G401 (cell line): ENCODE data around the gene TRIM54. TPM values are rescaled to one million over a fixed set of nuclear protein-coding genes. Genes with fewer than 3 reads are reported as not detected.
"Not testable (repeated sequence)": the region's sequence is repeated elsewhere in the genome, so short reads cannot be mapped to it uniquely, and the experiment has no call there.

ENCODE experiments used
- DNase-seq: peaks from one replicate; pipeline ENCODE4 v3.0.0-alpha.2; 2015; ENCODE audit warnings: low spot score
- in situ Hi-C: cut with HindIII; loops from 2 replicates; pipeline ENCODE4 v1.10.0; 2016; ENCODE audit warnings: low sequenced_read_pairs, mixed read lengths
- total RNA-seq: library from RNA; depleted of rRNA; stranded (reverse); fragments of >200 nt; shearing (Covaris generic); gene quantifications from 2 replicates; pipeline ENCODE4 v1.2.3, GENCODE V29; 2014; rRNA removed

The TRIM54 gene
- total RNA-seq, 1 experiment from 2014 or later: not detected

- in situ Hi-C loops: no loop called here
- no peak for DNase-seq
Measured at GRCh38 chr2:27336173-27336572, 53.9 kb downstream of the TRIM54 start.

- in situ Hi-C loops: no loop called here
- DNase-seq: no peak
Measured at GRCh38 chr2:27347641-27348040, 65.4 kb downstream of the TRIM54 start.

DNA sequence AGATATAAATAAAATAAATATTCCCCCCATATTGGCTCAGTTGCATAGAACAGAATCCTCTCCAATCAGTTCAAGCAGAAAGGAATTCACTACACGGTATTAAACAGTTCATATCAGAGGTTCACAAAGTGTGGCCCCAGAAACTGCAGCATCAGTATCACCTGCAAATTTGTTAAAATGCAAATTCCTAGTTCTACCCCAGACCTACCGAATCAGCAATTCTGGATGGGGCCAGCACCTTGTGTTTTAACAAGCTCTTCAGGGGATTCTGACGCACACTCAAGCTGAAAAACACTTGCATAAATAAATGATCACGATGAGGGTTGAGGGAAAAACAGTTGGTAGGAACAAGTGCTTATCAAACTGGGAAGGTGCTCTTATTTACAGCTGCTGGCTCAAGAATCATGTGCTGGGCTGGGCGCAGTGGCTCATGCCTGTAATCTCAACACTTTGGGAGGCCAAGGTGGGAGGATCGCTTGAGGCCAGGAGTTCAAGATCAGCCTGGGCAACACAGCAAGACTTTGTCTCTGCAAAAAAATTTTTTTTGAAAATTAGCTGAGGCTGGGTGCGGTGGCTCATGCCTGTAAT, 68.0 kb downstream of the TRIM54 start:
- in situ Hi-C loops: no loop called here
- no peak for DNase-seq

- DNase-seq: no peak
- in situ Hi-C loops: no loop called here
Measured at GRCh38 chr2:27351802-27352598, 69.8 kb downstream of the TRIM54 start.

GRCh38 chr2:27353386-27353761, 71.1 kb downstream of the TRIM54 start:
- DNase-seq, in situ Hi-C loops: not testable (repeated sequence)

DNA sequence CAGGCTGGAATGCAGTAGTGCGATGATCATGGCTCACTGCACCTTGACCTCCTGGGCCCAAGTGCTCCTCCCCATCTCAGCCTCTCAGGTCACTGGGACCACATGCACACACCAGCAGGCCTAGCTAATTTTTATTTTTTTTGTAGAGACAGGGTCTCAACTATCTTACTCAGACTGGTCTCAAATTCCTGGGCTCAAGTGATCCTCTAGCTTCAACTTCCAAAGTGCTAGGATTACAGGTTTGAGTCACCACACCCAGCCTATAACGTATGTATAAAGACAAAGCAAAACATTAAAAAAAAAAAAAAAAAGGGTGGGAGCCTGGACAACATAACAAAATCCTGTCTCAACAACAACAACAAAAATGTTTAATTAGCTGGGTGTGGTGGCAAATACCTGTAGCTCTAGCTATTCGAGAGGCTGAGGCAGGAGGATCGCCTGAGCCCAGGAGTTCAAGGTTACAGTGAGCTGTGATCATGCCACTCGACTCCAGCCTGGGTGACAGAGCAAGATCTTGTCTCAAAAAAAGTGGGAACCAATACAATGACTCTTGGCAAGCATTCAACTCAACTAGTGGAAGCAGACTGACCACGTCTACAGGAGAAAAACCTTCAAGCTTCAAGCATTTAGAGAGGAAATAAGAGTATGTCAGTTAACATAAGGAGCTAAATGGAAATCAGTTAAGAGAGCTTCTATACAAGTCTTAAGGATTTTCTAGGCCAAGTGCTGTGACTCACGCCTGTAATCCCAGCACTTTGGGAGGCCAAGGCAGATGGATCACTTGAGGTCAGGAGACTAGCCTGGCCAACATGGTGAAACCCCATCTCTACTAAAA, 71.8 kb downstream of the TRIM54 start:
- in situ Hi-C loops: no loop called here
- no peak for DNase-seq

- in situ Hi-C loops: no loop called here
- no peak for DNase-seq
Measured at GRCh38 chr2:27354597-27354927, 72.3 kb downstream of the TRIM54 start.

GRCh38 chr2:27356056-27356381, 73.8 kb downstream of the TRIM54 start:
- no peak for DNase-seq
- in situ Hi-C loops: no loop called here

DNA sequence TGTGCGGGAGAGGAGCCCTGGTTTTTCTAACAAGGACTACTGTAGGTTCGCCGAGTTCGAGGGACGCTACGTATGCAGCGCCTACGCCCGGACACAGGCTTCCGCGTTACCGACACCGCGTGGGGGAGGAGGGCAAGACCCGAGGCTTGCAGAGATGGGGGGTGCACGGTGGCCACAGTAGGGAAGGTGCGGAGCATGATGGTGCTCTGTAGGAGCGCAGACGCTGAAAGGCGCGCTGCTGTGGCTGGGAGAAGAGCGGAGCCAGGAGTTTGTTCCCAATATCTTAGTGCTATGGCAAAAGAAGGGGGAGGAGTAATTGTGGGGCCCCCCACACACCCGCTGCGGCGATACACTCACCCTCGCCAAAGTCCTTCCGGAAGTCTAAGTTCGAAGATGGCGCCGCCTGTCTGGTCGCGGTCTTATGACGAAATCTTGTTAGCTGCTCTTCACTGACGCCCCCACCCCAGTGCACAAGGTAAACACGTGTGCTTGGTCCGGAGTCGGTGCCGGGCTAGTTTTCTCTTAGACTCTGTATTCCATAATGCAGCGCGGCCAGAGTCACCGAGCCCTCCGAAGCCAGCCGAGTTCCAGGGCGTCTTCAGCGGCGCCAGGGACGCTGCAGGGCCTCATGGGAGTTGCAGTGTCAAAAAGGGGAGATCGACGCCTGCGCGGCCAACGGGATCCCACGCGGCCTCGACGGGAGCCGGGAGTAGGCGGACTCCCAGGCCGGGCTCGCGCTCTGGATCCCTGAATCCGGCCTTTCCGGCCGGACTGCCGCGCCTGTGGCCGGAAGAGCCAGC, 74.4 kb downstream of the TRIM54 start, which contains the start of gene GTF3C2:
Gene GTF3C2, minus strand, starts transcription at position 383 of the 800 bp plus-strand sequence. CDS start 13,210 bp downstream, outside the sequence.
- in situ Hi-C loops: no loop called here
- DNase-seq: peak; percentile 99

Other genes with a start within 250 kb of the TRIM54 start
- 34.7 and 37.0 TPM in 2 replicates for gene TMEM214, start 249.5 kb upstream of the TRIM54 start, total RNA-seq
- 59.4 and 68.2 TPM in 2 replicates for gene AGBL5, start 230.8 kb upstream of the TRIM54 start, total RNA-seq
- 339 and 392 TPM in 2 replicates for gene OST4, start 210.8 kb upstream of the TRIM54 start, total RNA-seq
- gene EMILIN1, start 203.8 kb upstream of the TRIM54 start, total RNA-seq: 2.3 and 3.9 TPM in 2 replicates
- 2.4 and 7.3 TPM in 2 replicates for gene KHK, start 195.7 kb upstream of the TRIM54 start, total RNA-seq
- 1.3 and 11.3 TPM in 2 replicates for gene CGREF1, start 163.3 kb upstream of the TRIM54 start, total RNA-seq
- 0.43 TPM in 1 of 2 replicates, not detected in the other for gene ABHD1, start 158.6 kb upstream of the TRIM54 start, total RNA-seq
- gene PREB, start 147.8 kb upstream of the TRIM54 start, total RNA-seq: 89.5 and 92.2 TPM in 2 replicates
- gene PRR30, start 143.0 kb upstream of the TRIM54 start, total RNA-seq: not detected in 2 replicates
- not detected in 2 replicates for gene TCF23, start 133.4 kb upstream of the TRIM54 start, total RNA-seq
- 130 and 164 TPM in 2 replicates for gene ATRAID, start 70.4 kb upstream of the TRIM54 start, total RNA-seq
- 53.8 and 60.0 TPM in 2 replicates for gene SLC5A6, start 70.2 kb upstream of the TRIM54 start, total RNA-seq
- gene CAD, start 65.1 kb upstream of the TRIM54 start, total RNA-seq: 52.3 and 69.6 TPM in 2 replicates
- gene SLC30A3, start 19.4 kb upstream of the TRIM54 start, total RNA-seq: 1.3 and 2.6 TPM in 2 replicates
- gene DNAJC5G, start 7.0 kb upstream of the TRIM54 start, total RNA-seq: not detected in 2 replicates
- gene UCN, start 26.0 kb downstream of the TRIM54 start, total RNA-seq: not detected in 2 replicates
- gene MPV17, start 40.7 kb downstream of the TRIM54 start, total RNA-seq: 80.5 and 99.1 TPM in 2 replicates
- 101 and 102 TPM in 2 replicates for gene GTF3C2, start 74.3 kb downstream of the TRIM54 start, total RNA-seq
- gene EIF2B4, start 87.9 kb downstream of the TRIM54 start, total RNA-seq: 36.0 and 44.8 TPM in 2 replicates
- gene SNX17, start 88.2 kb downstream of the TRIM54 start, total RNA-seq: 157 and 165 TPM in 2 replicates
- 20.4 and 23.3 TPM in 2 replicates for gene ZNF513, start 98.3 kb downstream of the TRIM54 start, total RNA-seq
- 178 and 244 TPM in 2 replicates for gene PPM1G, start 127.2 kb downstream of the TRIM54 start, total RNA-seq
- gene NRBP1, start 146.2 kb downstream of the TRIM54 start, total RNA-seq: 92.4 and 108 TPM in 2 replicates
- not detected in 2 replicates for gene KRTCAP3, start 160.0 kb downstream of the TRIM54 start, total RNA-seq
- 4.4 and 9.4 TPM in 2 replicates for gene IFT172, start 207.3 kb downstream of the TRIM54 start, total RNA-seq
- gene FNDC4, start 212.8 kb downstream of the TRIM54 start, total RNA-seq: 4.0 and 5.2 TPM in 2 replicates
- gene GCKR, start 214.4 kb downstream of the TRIM54 start, total RNA-seq: not detected in 2 replicates